NOMO-1 (cell line): ENCODE results near the gene GGA3.
"Not testable (repeated sequence)": the region's sequence is repeated elsewhere in the genome, so short reads cannot be mapped to it uniquely, and the experiment has no call there.

Source experiments
- DNase-seq, 2 experiments: peaks; one replicate each; lab custom pipeline; 2025; ENCODE audit not compliant: unreplicated experiment in 2 of 2; lab: John Stamatoyannopoulos, UW

Gene GGA3

GRCh38 chr17:75228305-75228704 is 33.1 kb downstream of the GGA3 start:
- DNase-seq: peak; percentile 50 to 76

DNA sequence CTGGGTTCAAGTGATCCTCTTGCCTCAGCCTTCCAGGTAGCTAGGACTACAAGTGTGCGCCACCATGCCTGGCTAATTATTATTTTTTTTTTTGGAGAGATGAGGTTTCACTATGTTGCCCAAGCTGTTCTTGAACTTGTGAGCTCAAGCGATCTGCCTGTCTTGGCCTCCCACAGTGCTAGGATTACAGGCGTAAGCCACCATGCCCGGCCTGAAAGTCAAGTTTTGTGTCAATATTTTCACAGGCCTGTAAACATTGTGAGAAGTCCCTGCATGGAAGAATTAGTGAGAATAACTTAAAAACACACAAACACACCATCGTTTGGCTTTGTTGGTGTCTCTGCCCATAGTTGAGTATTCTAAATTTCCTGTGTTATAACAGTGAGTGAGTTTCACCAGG is 33.7 kb downstream of the GGA3 start:
- DNase-seq: no peak

GRCh38 chr17:75225016-75225415 is 36.4 kb downstream of the GGA3 start:
- no peak for DNase-seq

- DNase-seq: no peak
Observed at GRCh38 chr17:75219815-75220214, 41.6 kb downstream of the GGA3 start.

- no peak for DNase-seq
Observed at GRCh38 chr17:75218131-75218530, 43.3 kb downstream of the GGA3 start.

DNA sequence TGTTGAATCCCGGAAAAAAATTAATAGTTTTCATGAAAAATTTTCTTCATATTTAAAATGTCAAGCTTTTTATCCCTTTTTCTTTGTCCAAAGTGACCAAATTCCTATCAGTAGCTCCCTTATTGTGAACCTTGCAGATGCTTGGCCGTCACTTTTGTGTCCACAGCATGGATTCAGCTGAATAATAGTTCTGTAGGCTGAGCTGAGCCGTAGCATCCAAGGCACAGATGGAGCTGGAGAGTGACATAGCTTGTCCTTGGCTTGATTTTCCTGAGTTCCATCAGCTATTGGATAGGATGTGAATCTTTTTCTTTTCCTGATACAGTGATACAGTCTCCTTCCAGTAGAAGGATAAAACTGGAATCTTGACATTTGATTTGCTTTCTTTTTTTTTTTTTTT is 52.3 kb downstream of the GGA3 start:
- DNase-seq: no peak

DNA sequence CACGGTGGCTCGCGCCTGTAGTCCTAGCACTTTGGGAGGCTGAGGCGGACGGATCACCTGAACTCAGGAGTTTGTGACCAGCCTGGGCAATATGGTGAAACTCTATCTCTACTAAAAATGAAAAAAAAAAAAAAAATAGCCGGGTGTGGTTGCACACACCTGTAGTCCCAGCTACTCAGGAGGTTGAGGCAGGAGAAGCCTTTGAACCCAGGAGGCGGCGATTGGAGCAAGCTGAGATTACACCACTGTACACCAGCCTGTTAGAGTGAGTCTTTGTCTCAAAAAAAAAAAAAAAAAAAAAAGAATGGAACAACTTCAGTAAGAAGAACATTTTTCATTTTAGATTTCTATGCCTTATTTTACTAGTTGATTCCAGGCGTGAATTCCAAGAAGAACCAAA is 53.2 kb downstream of the GGA3 start:
- DNase-seq: no peak

DNA sequence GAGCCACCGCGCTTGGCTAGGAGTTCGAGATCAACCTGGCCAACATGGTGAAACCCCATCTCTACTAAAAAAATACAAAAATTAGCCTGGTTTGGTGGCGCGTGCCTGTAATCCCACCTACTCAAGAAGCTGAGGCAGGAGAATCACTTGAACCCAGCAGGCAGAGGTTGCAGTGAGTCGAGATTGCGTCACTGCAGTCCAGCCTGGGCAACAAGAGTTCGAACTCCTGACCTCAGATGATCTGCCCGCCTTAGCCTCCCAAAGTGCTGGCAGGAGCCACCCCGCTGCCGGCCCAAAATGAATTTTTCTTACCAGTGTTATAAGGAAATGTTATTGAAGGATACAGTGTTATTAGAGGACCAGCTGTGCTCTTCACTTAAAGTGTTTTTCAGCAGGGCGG is 53.6 kb downstream of the GGA3 start:
- DNase-seq: no peak

DNA sequence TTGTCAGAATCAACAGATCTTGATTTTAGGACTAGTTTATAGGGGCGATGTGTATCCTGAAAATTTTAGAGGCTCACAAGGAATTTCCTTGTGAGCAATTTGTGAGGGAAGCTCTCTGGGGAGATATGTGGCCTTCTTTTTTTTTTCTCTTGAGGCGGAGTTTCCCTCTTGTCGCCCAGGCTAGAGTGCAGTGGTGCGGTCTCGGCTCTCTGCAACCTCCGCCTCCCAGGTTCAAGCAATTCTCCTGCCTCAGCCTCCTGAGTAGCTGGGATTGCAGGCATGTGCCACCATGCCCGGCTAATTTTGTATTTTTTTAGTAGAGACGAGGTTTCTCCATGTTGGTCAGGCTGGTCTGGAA is 54.4 kb downstream of the GGA3 start:
- not testable (repeated sequence) for DNase-seq

DNA sequence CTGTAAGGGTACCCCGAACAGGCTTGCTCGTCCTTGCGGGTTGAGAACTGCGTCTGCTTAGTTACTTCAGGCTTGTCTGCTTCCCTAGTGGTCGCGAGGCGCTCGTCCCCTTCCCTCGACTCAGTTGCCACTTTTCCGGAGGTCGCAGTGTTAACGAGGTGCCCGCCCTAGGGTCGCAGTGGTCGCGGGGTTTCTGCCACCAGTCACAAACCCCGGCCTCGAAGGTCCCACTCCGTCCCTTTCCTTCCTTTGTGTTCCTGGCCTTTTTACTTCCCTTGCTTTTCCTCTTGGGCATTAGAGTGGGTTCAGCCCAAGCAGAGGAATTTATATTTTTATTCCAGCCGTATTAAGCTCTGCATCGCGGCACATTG is 55.6 kb downstream of the GGA3 start:
- DNase-seq: no peak

GRCh38 chr17:75205037-75205792 is 56.2 kb downstream of the GGA3 start, which contains the start of gene NUP85:
TSS of gene NUP85 (plus strand) at chr17:75205679. CDS start at chr17:75205762, 83 bp downstream.
- peak; percentile 90 to 92 for DNase-seq

GRCh38 chr17:75199886-75200618 is 61.4 kb downstream of the GGA3 start:
- DNase-seq: no peak

GRCh38 chr17:75194879-75195278 is 66.5 kb downstream of the GGA3 start:
- DNase-seq: no peak

GRCh38 chr17:75191584-75191983 is 69.8 kb downstream of the GGA3 start:
- DNase-seq: peak; percentile 15 to 33

GRCh38 chr17:75188614-75189013 is 72.8 kb downstream of the GGA3 start:
- no peak for DNase-seq
